ENCODE data around the gene WHRN. TPM values are rescaled to one million over a fixed set of nuclear protein-coding genes. Genes with fewer than 3 reads are reported as not detected.

WHRN gene
- total RNA-seq, 4 donors from 2014 or later: 8.1 to 12.6 (median 10.7) TPM

GRCh38 chr9:114481789-114482188 is 23.5 kb downstream of the WHRN start:
- Histone ChIP-seq H3K27ac (replicated peaks in 1 of 4) (no peak overlapping the region), H3K27me3 (no peaks in the 10 kb centered on the region), H3K9me3 (no peaks in the 10 kb centered on the region), H3K4me3 (no peak overlapping the region), H3K4me1 (peaks cover 0 to 16% (median 11%) of the 10 kb centered on the region in 4 donors), H3K36me3 (peaks cover 0 to 17% (median 7%) of the 10 kb centered on the region in 4 donors)
- 95% methylated on average over 5 of the region's 5 CpGs for WGBS
- TF ChIP-seq CTCF (IDR thresholded peaks at IDR 0.05) (no peak), POLR2A (IDR thresholded peaks at IDR 0.05; ENCODE audit: low read depth) (no peak), EP300 (IDR thresholded peaks at IDR 0.05) (no peak), POLR2AphosphoS5 (IDR thresholded peaks at IDR 0.05) (no peak)
- intact Hi-C loops (cut with DNase I): loop anchor here (5.0 to 10.0 kb wide), 2 partner anchors 69 to 147 kb away; no protein-coding TSS in a partner anchor
- no peak for DNase-seq (ENCODE audit: extremely low spot score)

GRCh38 chr9:114480746-114481435 is 24.4 kb downstream of the WHRN start:
- TF ChIP-seq CTCF (IDR thresholded peaks at IDR 0.05) (no peak), POLR2A (IDR thresholded peaks at IDR 0.05; ENCODE audit: low read depth) (no peak), EP300 (IDR thresholded peaks at IDR 0.05) (no peak), POLR2AphosphoS5 (IDR thresholded peaks at IDR 0.05) (no peak)
- DNase-seq (ENCODE audit: extremely low spot score): no peak
- Histone ChIP-seq H3K4me1 (peaks cover 0 to 16% (median 11%) of the 10 kb centered on the region in 4 donors), H3K4me3 (no peak overlapping the region), H3K27me3 (no peaks in the 10 kb centered on the region), H3K27ac (replicated peaks in 1 of 4) (no peak overlapping the region), H3K9me3 (no peaks in the 10 kb centered on the region), H3K36me3 (peaks cover 0 to 21% (median 7%) of the 10 kb centered on the region in 4 donors)
- 92% methylated on average over 3 of the region's 4 CpGs for WGBS
- intact Hi-C loops (cut with DNase I): loop anchor here (5.0 to 10.0 kb wide), 2 partner anchors 69 to 146 kb away; no protein-coding TSS in a partner anchor

GRCh38 chr9:114478871-114479270 is 26.4 kb downstream of the WHRN start:
- DNase-seq (ENCODE audit: extremely low spot score): no peak
- intact Hi-C loops (cut with DNase I): no loop called here
- Histone ChIP-seq H3K4me3 (no peak overlapping the region), H3K9me3 (no peaks in the 10 kb centered on the region), H3K27ac (replicated peaks in 1 of 4) (no peak overlapping the region), H3K36me3 (peaks cover 0 to 21% (median 7%) of the 10 kb centered on the region in 4 donors), H3K4me1 (peaks cover 0 to 8% (median 7%) of the 10 kb centered on the region in 4 donors), H3K27me3 (no peaks in the 10 kb centered on the region)
- WGBS: 82% methylated on average over 6 of the region's 6 CpGs
- TF ChIP-seq EP300 (IDR thresholded peaks at IDR 0.05) (no peak), POLR2AphosphoS5 (IDR thresholded peaks at IDR 0.05) (no peak), POLR2A (IDR thresholded peaks at IDR 0.05; ENCODE audit: low read depth) (no peak), CTCF (IDR thresholded peaks at IDR 0.05) (no peak)

GRCh38 chr9:114478459-114478858 is 26.8 kb downstream of the WHRN start:
- WGBS: 87% methylated on average over 11 of the region's 11 CpGs
- intact Hi-C loops (cut with DNase I): no loop called here
- Histone ChIP-seq H3K9me3 (no peaks in the 10 kb centered on the region), H3K4me3 (no peak overlapping the region), H3K4me1 (peaks cover 0 to 8% (median 7%) of the 10 kb centered on the region in 4 donors), H3K27me3 (no peaks in the 10 kb centered on the region), H3K36me3 (peaks cover 0 to 21% (median 7%) of the 10 kb centered on the region in 4 donors), H3K27ac (replicated peaks in 1 of 4) (no peak overlapping the region)
- TF ChIP-seq POLR2AphosphoS5 (IDR thresholded peaks at IDR 0.05) (no peak), POLR2A (IDR thresholded peaks at IDR 0.05; ENCODE audit: low read depth) (no peak), EP300 (IDR thresholded peaks at IDR 0.05) (no peak), CTCF (IDR thresholded peaks at IDR 0.05) (no peak)
- no peak for DNase-seq (ENCODE audit: extremely low spot score)
